ENCODE measurements around the gene EFCAB5. TPM values are rescaled to one million over a fixed set of nuclear protein-coding genes. Genes with fewer than 3 reads are reported as not detected.
"Not testable (repeated sequence)": the region's sequence is repeated elsewhere in the genome, so short reads cannot be mapped to it uniquely, and the experiment has no call there.

Gene EFCAB5
- total RNA-seq, 1 donor from 2014 or later: not detected

GRCh38 chr17:29980261-29980660 lies 38.8 kb downstream of the EFCAB5 start:
- DNase-seq (no peak), ATAC-seq (ENCODE audit: poor library complexity) (no peak)
- intact Hi-C loops (cut with DNase I): no loop called here

- ATAC-seq (ENCODE audit: poor library complexity): no peak
- intact Hi-C loops (cut with DNase I): no loop called here
- DNase-seq: no peak
Measured at GRCh38 chr17:29982991-29983653, 41.7 kb downstream of the EFCAB5 start.

GRCh38 chr17:29996458-29996857 lies 55.0 kb downstream of the EFCAB5 start:
- DNase-seq (no peak), ATAC-seq (ENCODE audit: poor library complexity) (no peak)
- intact Hi-C loops (cut with DNase I): no loop called here

GRCh38 chr17:30000001-30000754 lies 58.7 kb downstream of the EFCAB5 start:
- DNase-seq (no peak), ATAC-seq (ENCODE audit: poor library complexity) (no peak)
- intact Hi-C loops (cut with DNase I): no loop called here

GRCh38 chr17:30000755-30001257 lies 59.4 kb downstream of the EFCAB5 start:
- DNase-seq: no peak
- intact Hi-C loops (cut with DNase I): no loop called here

GRCh38 chr17:30002088-30002487 lies 60.7 kb downstream of the EFCAB5 start:
- intact Hi-C loops (cut with DNase I): no loop called here
- DNase-seq (no peak), ATAC-seq (ENCODE audit: poor library complexity) (no peak)

More at GRCh38 chr17:30000755-30001257, 59.4 kb downstream of the EFCAB5 start:
- ATAC-seq (ENCODE audit: poor library complexity): no peak

- DNase-seq: no peak
- intact Hi-C loops (cut with DNase I): no loop called here
- no peak for ATAC-seq (ENCODE audit: poor library complexity)
Measured at GRCh38 chr17:30005709-30006320, 64.4 kb downstream of the EFCAB5 start.

- intact Hi-C loops (cut with DNase I); ATAC-seq (ENCODE audit: poor library complexity): not testable (repeated sequence)
Measured at GRCh38 chr17:30011934-30012333, 70.5 kb downstream of the EFCAB5 start.

GRCh38 chr17:30021708-30022317 lies 80.4 kb downstream of the EFCAB5 start:
- no peak for ATAC-seq (ENCODE audit: poor library complexity)
- no peak for DNase-seq
- intact Hi-C loops (cut with DNase I): loop anchor here (5.0 kb wide), 1 partner anchor 215 kb away; no protein-coding TSS in a partner anchor

More at GRCh38 chr17:30011934-30012333, 70.5 kb downstream of the EFCAB5 start:
- not testable (repeated sequence) for DNase-seq

GRCh38 chr17:30025325-30025724 lies 83.9 kb downstream of the EFCAB5 start:
- ATAC-seq (ENCODE audit: poor library complexity); DNase-seq; intact Hi-C loops (cut with DNase I): not testable (repeated sequence)

GRCh38 chr17:30027676-30028075 lies 86.2 kb downstream of the EFCAB5 start:
- ATAC-seq (ENCODE audit: poor library complexity) (no peak), DNase-seq (no peak)
- intact Hi-C loops (cut with DNase I): no loop called here

GRCh38 chr17:30031214-30031869 lies 89.9 kb downstream of the EFCAB5 start:
- ATAC-seq (ENCODE audit: poor library complexity): no peak
- no peak for DNase-seq
- intact Hi-C loops (cut with DNase I): no loop called here

GRCh38 chr17:30035369-30035768 lies 93.9 kb downstream of the EFCAB5 start:
- no peak for ATAC-seq (ENCODE audit: poor library complexity)
- intact Hi-C loops (cut with DNase I): no loop called here
- no peak for DNase-seq

- ATAC-seq (ENCODE audit: poor library complexity); DNase-seq; intact Hi-C loops (cut with DNase I): not testable (repeated sequence)
Measured at GRCh38 chr17:30040719-30041518, 99.5 kb downstream of the EFCAB5 start.

GRCh38 chr17:30041551-30041950 lies 100.1 kb downstream of the EFCAB5 start:
- intact Hi-C loops (cut with DNase I): no loop called here
- no peak for ATAC-seq (ENCODE audit: poor library complexity)
- no peak for DNase-seq

GRCh38 chr17:30062372-30062771 lies 120.9 kb downstream of the EFCAB5 start:
- ATAC-seq (ENCODE audit: poor library complexity) (no peak), DNase-seq (no peak)
- intact Hi-C loops (cut with DNase I): no loop called here

- ATAC-seq (ENCODE audit: poor library complexity) (no peak), DNase-seq (no peak)
- intact Hi-C loops (cut with DNase I): no loop called here
Measured at GRCh38 chr17:30064738-30065137, 123.3 kb downstream of the EFCAB5 start.

GRCh38 chr17:30068465-30068864 lies 127.0 kb downstream of the EFCAB5 start:
- intact Hi-C loops (cut with DNase I): no loop called here
- ATAC-seq (ENCODE audit: poor library complexity): no peak
- DNase-seq: no peak
